A549 (cell line): ENCODE data around the gene PPP1R1C. TPM values are rescaled to one million over a fixed set of nuclear protein-coding genes. Genes with fewer than 3 reads are reported as not detected.
A peak's percentile ranks its signal among the peaks of the same experiment; 100 is the strongest.

Source experiments
- ATAC-seq, 2 experiments: fragments of 200-7000 bp in 1 of 2; fragments of >200 bp in 1 of 2; cut with Nextera tagmentation in 1 of 2; cut with Tn5 transposase in 1 of 2; 3 replicates each; pipeline versions ENCODE4 v1.8.0 to v1.9.1; 2018 to 2020; ENCODE audit warnings: mild to moderate bottlenecking in 1 of 2, moderate library complexity in 1 of 2
- CTCF ChIA-PET: fragments of 300-600 bp; sonication (Branson Sonifier 250); formaldehyde crosslinking; extraction: SDS; loops from one replicate; lab custom pipeline; 2021; ENCODE audit warnings: antibody characterized with exemption, inconsistent platforms; lab: Yijun Ruan, JAX
- POLR2A ChIA-PET: fragments of 350-600 bp; formaldehyde crosslinking; extraction: SDS; loops from one replicate; lab custom pipeline; 2021; ENCODE audit warnings: antibody characterized with exemption, inconsistent platforms; lab: Yijun Ruan, JAX
- DNase-seq, 2 experiments: peaks; one replicate each; pipeline versions ENCODE4 v3.0.0 to v3.0.0-alpha.2; 2011 to 2016; ENCODE audit warnings: low read depth in 1 of 2, low spot score in 1 of 2
- FAIRE-seq: peaks from 2 replicates; lab custom pipeline; 2011; peaks lifted over from hg19 to GRCh38; lab: Jason Lieb, UNC
- H3K27ac ChIP-seq, 2 experiments: fragments of >200 bp; sonication (Bioruptor Twin); formaldehyde crosslinking; 3 replicates each; pipeline ENCODE4 v1.5.1; 2016 to 2017
- H3K4me1 ChIP-seq: fragments of >200 bp; sonication (Bioruptor Twin); formaldehyde crosslinking; 3 replicates; pipeline ENCODE4 v1.6.1; 2016
- H3K4me2 ChIP-seq: fragments of >200 bp; sonication (Bioruptor Twin); formaldehyde crosslinking; 3 replicates; pipeline ENCODE4 v1.6.1; 2016
- H3K4me3 ChIP-seq: fragments of >200 bp; sonication (Bioruptor Twin); formaldehyde crosslinking; 3 replicates; pipeline ENCODE4 v1.5.1; 2016
- H3K9me3 ChIP-seq: fragments of >200 bp; sonication (Bioruptor Twin); formaldehyde crosslinking; 3 replicates; pipeline ENCODE4 v1.6.1; 2016
- ESRRA ChIP-seq: fragments of 150-350 bp; IDR thresholded peaks from 2 replicates; pipeline ENCODE4 v1.6.1; 2014; ENCODE audit warnings: mild to moderate bottlenecking, low read length, borderline replicate concordance
- FOSL2 ChIP-seq, 2 experiments: fragments of 450-650 bp in 1 of 2; fragments of >200 bp in 1 of 2; sonication (Bioruptor Twin) in 1 of 2; formaldehyde crosslinking; IDR thresholded peaks; 2 replicates each; pipeline versions ENCODE4 v1.5.0 to v1.6.1; 2016 to 2020; ENCODE audit warnings: mild to moderate bottlenecking in 1 of 2, moderate library complexity in 1 of 2
- FOXS1 ChIP-seq: fragments of 250-450 bp; sonication (Bioruptor Pico); IDR thresholded peaks from 2 replicates; pipeline ENCODE4 v1.5.0; 2020; ENCODE audit warnings: mild to moderate bottlenecking, moderate library complexity
- HDAC2 ChIP-seq: fragments of 200-600 bp; sonication (generic); IDR thresholded peaks from 2 replicates; pipeline ENCODE4 v1.6.1; 2016
- HEYL ChIP-seq: fragments of 250-450 bp; sonication (Bioruptor Pico); IDR thresholded peaks from 2 replicates; pipeline ENCODE4 v1.8.0; 2021; ENCODE audit warnings: mild to moderate bottlenecking, moderate library complexity
- HOXB13 ChIP-seq: fragments of 250-450 bp; sonication (Bioruptor Pico); IDR thresholded peaks from 2 replicates; pipeline ENCODE4 v1.5.0; 2020; ENCODE audit warnings: low read depth, mild to moderate bottlenecking, moderate library complexity
- HOXB5 ChIP-seq: fragments of 250-450 bp; sonication (Bioruptor Pico); IDR thresholded peaks from 2 replicates; pipeline ENCODE4 v1.5.0; 2020; ENCODE audit warnings: mild to moderate bottlenecking, moderate library complexity
- KDM5A ChIP-seq: fragments of 200-600 bp; sonication (generic); IDR thresholded peaks from 2 replicates; pipeline ENCODE4 v1.6.1; 2016; ENCODE audit warnings: antibody characterized with exemption, mild to moderate bottlenecking
- NPAS2 ChIP-seq: fragments of 250-450 bp; sonication (Bioruptor Pico); IDR thresholded peaks from 2 replicates; pipeline ENCODE4 v1.8.0; 2022; ENCODE audit warnings: mild to moderate bottlenecking, moderate library complexity, borderline replicate concordance
- RCOR1 ChIP-seq: fragments of 150-350 bp; IDR thresholded peaks from 2 replicates; pipeline ENCODE4 v1.6.1; 2014; ENCODE audit warnings: antibody characterized with exemption, low read length, low read depth
- RFX5 ChIP-seq: fragments of 450-650 bp; IDR thresholded peaks from 2 replicates; pipeline ENCODE4 v1.7.1; 2014; ENCODE audit warnings: antibody characterized with exemption, mild to moderate bottlenecking, moderate library complexity
- SMC3 ChIP-seq: fragments of >200 bp; sonication (Bioruptor Twin); formaldehyde crosslinking; IDR thresholded peaks from 3 replicates; pipeline ENCODE4 v1.6.1; 2018; ENCODE audit warnings: inconsistent platforms
- TFCP2L1 ChIP-seq: fragments of 250-450 bp; sonication (Bioruptor Pico); IDR thresholded peaks from 2 replicates; pipeline ENCODE4 v1.5.0; 2021; ENCODE audit warnings: mild to moderate bottlenecking
- TP53 ChIP-seq: fragments of 250-450 bp; sonication (Bioruptor Pico); IDR thresholded peaks from 2 replicates; pipeline ENCODE4 v1.5.0; 2021; ENCODE audit warnings: mild to moderate bottlenecking, moderate library complexity
- ZC3H11A ChIP-seq: fragments of 450-650 bp; IDR thresholded peaks from 2 replicates; pipeline ENCODE4 v1.6.1; 2014; ENCODE audit warnings: antibody characterized with exemption, mild to moderate bottlenecking
- WGBS: methylation state at CpG from one replicate; pipeline ENCODE4 v1.1.6; 2017; ENCODE audit errors: missing lambda C conversion rate; 5-methylcytosine and 5-hydroxymethylcytosine counted together
- polyA plus RNA-seq, 4 experiments: library from polyadenylated mRNA; depleted of rRNA in 3 of 4; stranded (reverse); fragments of >200 nt; fragmentation: RNase III in 1 of 4; extraction: RNeasy Plus Mini Kit Qiagen cat#74134 plus additional on column Dnase treatment in 1 of 4; gene quantifications; 2 replicates in 3 of 4; 3 replicates in 1 of 4; pipeline ENCODE4 v1.2.3, GENCODE V29; 2011 to 2017
- TF ChIP-seq, protein P1 (sequence below): IDR thresholded peaks from 2 replicates; pipeline ENCODE4 v1.6.1; 2012; ENCODE audit warnings: low read depth, borderline replicate concordance
- TF ChIP-seq, protein P2 (sequence below): fragments of 250-450 bp; sonication (Bioruptor Pico); IDR thresholded peaks from 2 replicates; pipeline ENCODE4 v1.5.0; 2021; ENCODE audit warnings: mild to moderate bottlenecking, moderate library complexity, borderline replicate concordance
- TF ChIP-seq, protein P3 (sequence below): IDR thresholded peaks from 2 replicates; pipeline ENCODE4 v1.6.1; 2012
- TF ChIP-seq, protein P4 (sequence below): IDR thresholded peaks from 2 replicates; pipeline ENCODE4 v1.6.1; 2012

The PPP1R1C gene
- polyA plus RNA-seq, 2 of the 4 experiments (the other 2 are of a cell fraction), result 0.81 to 2.7 TPM

DNA sequence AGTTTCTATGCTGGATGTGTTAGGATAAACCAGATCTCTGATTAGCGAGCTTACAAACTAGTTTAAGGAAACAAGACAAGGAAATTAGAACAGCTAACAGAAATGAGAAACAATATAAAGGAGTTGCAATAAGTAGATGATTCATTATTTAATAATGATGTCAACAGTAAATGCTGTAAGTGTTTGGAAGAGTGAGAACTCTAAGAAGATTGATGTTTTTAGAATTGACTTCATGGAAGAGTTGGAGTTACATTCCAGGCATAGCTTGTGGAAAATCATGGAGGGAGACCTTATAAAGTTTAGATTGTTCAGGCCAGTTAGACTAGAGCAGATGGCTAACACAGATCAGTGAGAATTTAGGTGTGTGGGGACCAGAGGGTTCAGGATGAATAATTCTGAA lies 32.6 kb downstream of the PPP1R1C start:
- Histone ChIP-seq H3K27ac (no peak overlapping the region), H3K9me3 (peaks cover 11% of the 10 kb centered on the region; the same call in 2 of the 3 replicates), H3K4me3 (no peak overlapping the region), H3K4me1 (peaks cover 13% of the 10 kb centered on the region), H3K4me2 (0 out of 3 replicates have a peak overlapping the region, but pooled peaks have one; percentile 28)
- FAIRE-seq, result no peak
- TF ChIP-seq RFX5, result no peak
- TF ChIP-seq RCOR1, result no peak
- TF ChIP-seq HOXB13 (CRISPR knock-in tag), result no peak
- TF ChIP-seq, protein P1, sequence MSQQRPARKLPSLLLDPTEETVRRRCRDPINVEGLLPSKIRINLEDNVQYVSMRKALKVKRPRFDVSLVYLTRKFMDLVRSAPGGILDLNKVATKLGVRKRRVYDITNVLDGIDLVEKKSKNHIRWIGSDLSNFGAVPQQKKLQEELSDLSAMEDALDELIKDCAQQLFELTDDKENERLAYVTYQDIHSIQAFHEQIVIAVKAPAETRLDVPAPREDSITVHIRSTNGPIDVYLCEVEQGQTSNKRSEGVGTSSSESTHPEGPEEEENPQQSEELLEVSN, result no peak
- TF ChIP-seq ZC3H11A, result no peak
- no peak for TF ChIP-seq TFCP2L1
- no peak for TF ChIP-seq SMC3
- TF ChIP-seq TP53, result no peak
- TF ChIP-seq, protein P2, sequence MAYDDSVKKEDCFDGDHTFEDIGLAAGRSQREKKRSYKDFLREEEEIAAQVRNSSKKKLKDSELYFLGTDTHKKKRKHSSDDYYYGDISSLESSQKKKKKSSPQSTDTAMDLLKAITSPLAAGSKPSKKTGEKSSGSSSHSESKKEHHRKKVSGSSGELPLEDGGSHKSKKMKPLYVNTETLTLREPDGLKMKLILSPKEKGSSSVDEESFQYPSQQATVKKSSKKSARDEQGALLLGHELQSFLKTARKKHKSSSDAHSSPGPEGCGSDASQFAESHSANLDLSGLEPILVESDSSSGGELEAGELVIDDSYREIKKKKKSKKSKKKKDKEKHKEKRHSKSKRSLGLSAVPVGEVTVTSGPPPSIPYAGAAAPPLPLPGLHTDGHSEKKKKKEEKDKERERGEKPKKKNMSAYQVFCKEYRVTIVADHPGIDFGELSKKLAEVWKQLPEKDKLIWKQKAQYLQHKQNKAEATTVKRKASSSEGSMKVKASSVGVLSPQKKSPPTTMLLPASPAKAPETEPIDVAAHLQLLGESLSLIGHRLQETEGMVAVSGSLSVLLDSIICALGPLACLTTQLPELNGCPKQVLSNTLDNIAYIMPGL (CRISPR knock-in tag), result no peak
- TF ChIP-seq ESRRA, result no peak
- TF ChIP-seq FOXS1 (CRISPR knock-in tag), result no peak
- POLR2A ChIA-PET, result no interaction called here
- 41% methylated on average over 1 of the region's 1 CpG for WGBS
- no peak for DNase-seq
- CTCF ChIA-PET, result no interaction called here
- ATAC-seq, result no peak

DNA sequence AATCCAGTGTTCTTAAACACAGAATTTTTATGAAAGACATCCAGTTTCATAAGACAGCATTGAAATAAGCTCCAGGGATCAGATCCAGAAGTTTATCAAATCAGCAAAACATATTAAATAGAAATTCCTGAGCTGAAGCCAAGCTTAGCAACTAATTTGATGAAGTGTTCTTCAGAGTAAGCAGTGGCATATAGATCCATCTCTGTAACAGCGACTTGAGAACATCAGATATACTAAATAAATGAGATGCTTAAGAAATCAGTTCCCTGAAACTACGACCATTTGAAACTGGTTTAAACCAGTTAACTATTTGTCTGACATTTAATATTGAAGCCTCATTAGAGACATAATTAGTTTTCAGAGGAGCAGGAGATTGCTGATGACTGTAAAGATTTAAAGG lies 34.1 kb downstream of the PPP1R1C start:
- FAIRE-seq (no peak), DNase-seq (no peak), ATAC-seq (no peak)
- ChIA-PET CTCF (interaction anchor here (1.3 kb wide), 1 partner anchor 66 kb away, joined by 3 read pairs; no protein-coding TSS in a partner anchor), POLR2A (no interaction called here)
- no peak overlapping the region for H3K4me2 ChIP-seq
- H3K4me1 ChIP-seq, result peaks cover 13% of the 10 kb centered on the region
- no peak for TF ChIP-seq HOXB13 (CRISPR knock-in tag)
- TF ChIP-seq NPAS2, result no peak
- TF ChIP-seq, protein P3, sequence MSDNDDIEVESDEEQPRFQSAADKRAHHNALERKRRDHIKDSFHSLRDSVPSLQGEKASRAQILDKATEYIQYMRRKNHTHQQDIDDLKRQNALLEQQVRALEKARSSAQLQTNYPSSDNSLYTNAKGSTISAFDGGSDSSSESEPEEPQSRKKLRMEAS, result no peak
- TF ChIP-seq SMC3, result no peak
- TF ChIP-seq HDAC2, result no peak
- TF ChIP-seq, protein P4, sequence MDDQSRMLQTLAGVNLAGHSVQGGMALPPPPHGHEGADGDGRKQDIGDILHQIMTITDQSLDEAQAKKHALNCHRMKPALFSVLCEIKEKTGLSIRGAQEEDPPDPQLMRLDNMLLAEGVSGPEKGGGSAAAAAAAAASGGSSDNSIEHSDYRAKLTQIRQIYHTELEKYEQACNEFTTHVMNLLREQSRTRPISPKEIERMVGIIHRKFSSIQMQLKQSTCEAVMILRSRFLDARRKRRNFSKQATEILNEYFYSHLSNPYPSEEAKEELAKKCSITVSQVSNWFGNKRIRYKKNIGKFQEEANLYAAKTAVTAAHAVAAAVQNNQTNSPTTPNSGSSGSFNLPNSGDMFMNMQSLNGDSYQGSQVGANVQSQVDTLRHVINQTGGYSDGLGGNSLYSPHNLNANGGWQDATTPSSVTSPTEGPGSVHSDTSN, result no peak
- no peak for TF ChIP-seq KDM5A
- no peak for TF ChIP-seq HOXB5 (CRISPR knock-in tag)
- no peak for TF ChIP-seq FOSL2 (IDR thresholded peaks at IDR 0.05)
- TF ChIP-seq FOSL2 (CRISPR knock-in tag; IDR thresholded peaks at IDR 0.05), result no peak
- TF ChIP-seq, protein P1, result no peak
- no peak for TF ChIP-seq HEYL (CRISPR knock-in tag)
- H3K4me3 ChIP-seq, result no peak overlapping the region
- H3K9me3 ChIP-seq, result peaks cover 19% of the 10 kb centered on the region; the same call in 2 of the 3 replicates
- no peak overlapping the region for H3K27ac ChIP-seq
- WGBS, result 41% methylated on average over 2 of the region's 2 CpGs
